GM23338 (cell line): ENCODE data around the gene SLC25A34. TPM values are rescaled to one million over a fixed set of nuclear protein-coding genes. Genes with fewer than 3 reads are reported as not detected.

Experiments used
- ATAC-seq: fragments of 200-7000 bp; cut with Tn5 transposase; 3 replicates; pipeline ENCODE4 v1.9.1; 2020
- DNase-seq: peaks from one replicate; pipeline ENCODE4 v3.0.0-alpha.2; 2015; ENCODE audit warnings: low spot score
- H2AFZ ChIP-seq: fragments of 200-600 bp; sonication (generic); 2 replicates; pipeline ENCODE4 v1.8.0; 2016; ENCODE audit warnings: antibody characterized with exemption, mild to moderate bottlenecking, moderate library complexity
- H3F3A ChIP-seq: fragments of 200-600 bp; sonication (generic); replicated peaks from 2 replicates; pipeline ENCODE4 v1.8.0; 2017; ENCODE audit warnings: antibody characterized with exemption, mixed run types, low read depth
- H3K27ac ChIP-seq: fragments of 200-600 bp; sonication (generic); 2 replicates; pipeline ENCODE4 v1.6.1; 2016; ENCODE audit warnings: low read depth
- H3K27me3 ChIP-seq: fragments of 200-600 bp; sonication (generic); 2 replicates; pipeline ENCODE4 v1.8.0; 2016; ENCODE audit warnings: mild to moderate bottlenecking, mixed run types, moderate library complexity; ENCODE audit not compliant: insufficient read depth
- H3K36me3 ChIP-seq: fragments of 200-600 bp; sonication (generic); 2 replicates; pipeline ENCODE4 v1.8.0; 2016; ENCODE audit warnings: mild to moderate bottlenecking; ENCODE audit not compliant: insufficient read depth
- H3K4me1 ChIP-seq: fragments of 200-600 bp; sonication (generic); 2 replicates; pipeline ENCODE4 v1.8.0; 2016; ENCODE audit warnings: mild to moderate bottlenecking, moderate library complexity; ENCODE audit not compliant: insufficient read depth
- H3K4me2 ChIP-seq: fragments of 200-600 bp; sonication (generic); 2 replicates; pipeline ENCODE4 v1.7.1; 2017; ENCODE audit warnings: mixed run types
- H3K4me3 ChIP-seq: fragments of 200-600 bp; sonication (generic); 2 replicates; pipeline ENCODE4 v1.6.1; 2016; ENCODE audit warnings: mixed run types
- H3K79me2 ChIP-seq: fragments of 200-600 bp; sonication (generic); replicated peaks from 2 replicates; pipeline ENCODE4 v1.8.0; 2017; ENCODE audit warnings: mild to moderate bottlenecking; ENCODE audit not compliant: insufficient read depth
- H3K9me2 ChIP-seq: fragments of 200-600 bp; sonication (generic); 2 replicates; pipeline ENCODE4 v1.8.0; 2017; ENCODE audit not compliant: insufficient read depth
- H4K20me1 ChIP-seq: fragments of 200-600 bp; sonication (generic); replicated peaks from 2 replicates; pipeline ENCODE4 v1.8.0; 2017; ENCODE audit warnings: mild to moderate bottlenecking; ENCODE audit not compliant: insufficient read depth
- H3K27ac Mint-ChIP-seq: 2 replicates; pipeline ENCODE4 v1.8.0; 2020; ENCODE audit warnings: inconsistent platforms, mild to moderate bottlenecking, moderate library complexity, mixed read lengths
- H3K27me3 Mint-ChIP-seq: 3 replicates; pipeline ENCODE4 v1.8.0; 2022; ENCODE audit warnings: low read depth, mild to moderate bottlenecking, moderate library complexity, mixed read lengths, inconsistent platforms; ENCODE audit not compliant: insufficient read depth, poor library complexity
- H3K36me3 Mint-ChIP-seq: 3 replicates; pipeline ENCODE4 v1.8.0; 2021; ENCODE audit warnings: low read depth, mild to moderate bottlenecking, inconsistent platforms, moderate library complexity, mixed read lengths
- H3K4me1 Mint-ChIP-seq: 3 replicates; pipeline ENCODE4 v1.8.0; 2020; ENCODE audit warnings: mild to moderate bottlenecking, inconsistent platforms, mixed read lengths
- H3K4me3 Mint-ChIP-seq: 3 replicates; pipeline ENCODE4 v1.8.0; 2021; ENCODE audit warnings: moderate library complexity, mild to moderate bottlenecking, inconsistent platforms, mixed read lengths
- H3K9me3 Mint-ChIP-seq: 3 replicates; pipeline ENCODE4 v1.8.0; 2020; ENCODE audit warnings: moderate library complexity, mild to moderate bottlenecking, inconsistent platforms, mixed read lengths
- CREB1 ChIP-seq: fragments of 250-450 bp; sonication (Bioruptor Pico); IDR thresholded peaks from 2 replicates; pipeline ENCODE4 v1.5.0; 2020; ENCODE audit warnings: low read depth, mild to moderate bottlenecking, moderate library complexity
- CTCF ChIP-seq, 2 experiments: fragments of 200-600 bp in 1 of 2; sonication (generic) in 1 of 2; conservative IDR thresholded peaks; 2 replicates each; pipeline versions ENCODE4 v1.5.1 to v1.6.1; 2016 to 2017; ENCODE audit warnings: antibody characterized with exemption in 2 of 2, low read depth in 2 of 2, mild to moderate bottlenecking in 2 of 2, moderate library complexity in 1 of 2
- ETS1 ChIP-seq: IDR thresholded peaks from 2 replicates; pipeline ENCODE4 v1.6.1; 2016; ENCODE audit warnings: antibody characterized with exemption
- EZH2phosphoT487 ChIP-seq: fragments of 200-600 bp; sonication (generic); IDR thresholded peaks from one replicate; pipeline ENCODE4 v1.8.1; 2018; ENCODE audit warnings: antibody characterized with exemption; ENCODE audit not compliant: unreplicated experiment
- JUNB ChIP-seq: IDR thresholded peaks from one replicate; pipeline ENCODE4 v1.6.1; 2016; ENCODE audit warnings: antibody characterized with exemption; ENCODE audit not compliant: unreplicated experiment
- NANOG ChIP-seq: IDR thresholded peaks from 2 replicates; pipeline ENCODE4 v1.6.1; 2016; ENCODE audit warnings: antibody characterized with exemption, borderline replicate concordance
- REST ChIP-seq: IDR thresholded peaks from one replicate; pipeline ENCODE4 v1.6.1; 2018; ENCODE audit warnings: antibody characterized with exemption; ENCODE audit not compliant: unreplicated experiment
- ZNF114 ChIP-seq: fragments of 250-450 bp; sonication (Bioruptor Pico); IDR thresholded peaks from 2 replicates; pipeline ENCODE4 v1.5.0; 2020; ENCODE audit warnings: mild to moderate bottlenecking, moderate library complexity
- ZNF331 ChIP-seq: fragments of 250-450 bp; sonication (Bioruptor Pico); IDR thresholded peaks from 2 replicates; pipeline ENCODE4 v1.5.0; 2020; ENCODE audit warnings: low read depth, mild to moderate bottlenecking, moderate library complexity
- polyA plus RNA-seq: library from polyadenylated mRNA; unstranded; fragments of >200 nt; fragmentation: Nextera tagmentation; extraction: Ambion mirVana; gene quantifications from 2 replicates; pipeline ENCODE4 v1.2.1, GENCODE V29; 2016
- total RNA-seq: library from RNA; depleted of rRNA; stranded (reverse); fragments of >200 nt; shearing (Covaris generic); gene quantifications from 2 replicates; pipeline ENCODE4 v1.2.3, GENCODE V29; 2014

The SLC25A34 gene
- total and polyA plus RNA-seq, 2 experiments from 2014 or later, result 0.11 to 3.5 TPM

GRCh38 chr1:15707239-15707925, 28.7 kb upstream of the SLC25A34 start (continued):
- no peak for TF ChIP-seq ZNF114
- no peak for TF ChIP-seq CREB1
- TF ChIP-seq ZNF331 (CRISPR knock-in tag), result no peak
- TF ChIP-seq EZH2phosphoT487, result no peak

GRCh38 chr1:15708486-15709137, 27.4 kb upstream of the SLC25A34 start:
- DNase-seq, result no peak
- H3K4me2 ChIP-seq, result no peak overlapping the region
- no peaks in the 10 kb centered on the region for H3K36me3 ChIP-seq
- no peaks in the 10 kb centered on the region for H3K9me2 ChIP-seq
- Mint-ChIP-seq H3K4me1 (no peaks in the 10 kb centered on the region), H3K36me3 (peaks cover 2% of the 10 kb centered on the region; the same call in 2 of the 3 replicates), H3K27ac (no peak overlapping the region), H3K9me3 (no peaks in the 10 kb centered on the region), H3K27me3 (peaks cover 11% of the 10 kb centered on the region), H3K4me3 (no peak overlapping the region)
- H3K79me2 ChIP-seq, result peaks cover 9% of the 10 kb centered on the region; the same call in 1 of the 2 replicates
- no peak overlapping the region for H2AFZ ChIP-seq
- H3K27ac ChIP-seq, result no peak overlapping the region
- H3K27me3 ChIP-seq, result no peaks in the 10 kb centered on the region
- TF ChIP-seq EZH2phosphoT487, result no peak
- 0 out of 2 replicates have a peak, but pooled peaks cover under 1% of the 10 kb centered on the region for H3F3A ChIP-seq
- H3K4me1 ChIP-seq, result no peaks in the 10 kb centered on the region
- peaks cover 26% of the 10 kb centered on the region for H4K20me1 ChIP-seq
- ATAC-seq, result no peak
- no peak overlapping the region for H3K4me3 ChIP-seq

GRCh38 chr1:15709226-15709625, 26.8 kb upstream of the SLC25A34 start:
- no peak overlapping the region for H3K4me3 Mint-ChIP-seq
- H3K9me2 ChIP-seq, result no peaks in the 10 kb centered on the region
- H3K27ac ChIP-seq, result no peak overlapping the region
- peaks cover 11% of the 10 kb centered on the region for H3K79me2 ChIP-seq
- no peaks in the 10 kb centered on the region for H3K4me1 ChIP-seq
- no peak for DNase-seq
- H3K36me3 Mint-ChIP-seq, result peaks cover 2% of the 10 kb centered on the region; the same call in 2 of the 3 replicates
- no peak overlapping the region for H3K4me3 ChIP-seq
- H4K20me1 ChIP-seq, result peaks cover 26% of the 10 kb centered on the region
- no peak for ATAC-seq
- H3K27me3 Mint-ChIP-seq, result peaks cover 11% of the 10 kb centered on the region
- TF ChIP-seq NANOG, result no peak
- no peak for TF ChIP-seq JUNB
- no peak for TF ChIP-seq CTCF (conservative IDR thresholded peaks at IDR 0.05; ENCODE audit: low read depth in 2 of 2)
- no peak for TF ChIP-seq ZNF331 (CRISPR knock-in tag)
- no peak for TF ChIP-seq ETS1
- no peak for TF ChIP-seq REST
- TF ChIP-seq EZH2phosphoT487, result no peak
- TF ChIP-seq ZNF114, result no peak
- H3K9me3 Mint-ChIP-seq, result no peaks in the 10 kb centered on the region
- H3K27ac Mint-ChIP-seq, result no peak overlapping the region
- H3K36me3 ChIP-seq, result no peaks in the 10 kb centered on the region
- H3K4me2 ChIP-seq, result no peak overlapping the region
- no peaks in the 10 kb centered on the region for H3F3A ChIP-seq
- no peaks in the 10 kb centered on the region for H3K4me1 Mint-ChIP-seq
- H2AFZ ChIP-seq, result no peak overlapping the region
- no peaks in the 10 kb centered on the region for H3K27me3 ChIP-seq
